HCT116 (cell line): ENCODE measurements around the gene STARD3.

ENCODE experiments used
- MAX ChIP-seq: IDR thresholded peaks from 2 replicates; pipeline ENCODE4 v1.6.1; 2012
- POLR2A ChIP-seq: IDR thresholded peaks from 2 replicates; pipeline ENCODE4 v1.7.0; 2011; ENCODE audit warnings: borderline replicate concordance; ENCODE audit not compliant: insufficient read depth, insufficient read length; ENCODE audit errors: extremely low read depth
- RAD21 ChIP-seq: IDR thresholded peaks from 2 replicates; pipeline ENCODE4 v1.6.1; 2012; ENCODE audit warnings: low read depth, mild to moderate bottlenecking
- TCF7L2 ChIP-seq: IDR thresholded peaks from 2 replicates; pipeline ENCODE4 v1.7.0; 2011; ENCODE audit warnings: borderline replicate concordance, inconsistent platforms; ENCODE audit not compliant: insufficient read depth, insufficient read length; ENCODE audit errors: extremely low read depth
- YY1 ChIP-seq: IDR thresholded peaks from 2 replicates; pipeline ENCODE4 v1.6.1; 2011; ENCODE audit warnings: low read length, low read depth, moderate library complexity, mild to moderate bottlenecking; ENCODE audit not compliant: insufficient replicate concordance; ENCODE audit errors: extremely low read depth
- ZNF274 ChIP-seq: fragments of 200-500 bp; sonication (Bioruptor generic); IDR thresholded peaks from 2 replicates; pipeline ENCODE4 v1.6.1; 2014; ENCODE audit warnings: mild to moderate bottlenecking, low read depth, low read length, inconsistent platforms
- TF ChIP-seq, protein P1 (sequence below), 3 experiments: fragments of 200-600 bp in 1 of 3; sonication (generic) in 1 of 3; IDR thresholded peaks in 2 of 3; conservative IDR thresholded peaks in 1 of 3; 2 replicates each; pipeline ENCODE4 v1.5.1; 2012 to 2017; ENCODE audit warnings: low read depth in 2 of 3, low read length in 2 of 3, antibody characterized with exemption in 1 of 3, borderline replicate concordance in 1 of 3, control low read depth in 1 of 3, mild to moderate bottlenecking in 1 of 3, mixed read lengths in 1 of 3, mixed run types in 1 of 3, moderate library complexity in 1 of 3; ENCODE audit not compliant: insufficient read depth in 1 of 3

DNA sequence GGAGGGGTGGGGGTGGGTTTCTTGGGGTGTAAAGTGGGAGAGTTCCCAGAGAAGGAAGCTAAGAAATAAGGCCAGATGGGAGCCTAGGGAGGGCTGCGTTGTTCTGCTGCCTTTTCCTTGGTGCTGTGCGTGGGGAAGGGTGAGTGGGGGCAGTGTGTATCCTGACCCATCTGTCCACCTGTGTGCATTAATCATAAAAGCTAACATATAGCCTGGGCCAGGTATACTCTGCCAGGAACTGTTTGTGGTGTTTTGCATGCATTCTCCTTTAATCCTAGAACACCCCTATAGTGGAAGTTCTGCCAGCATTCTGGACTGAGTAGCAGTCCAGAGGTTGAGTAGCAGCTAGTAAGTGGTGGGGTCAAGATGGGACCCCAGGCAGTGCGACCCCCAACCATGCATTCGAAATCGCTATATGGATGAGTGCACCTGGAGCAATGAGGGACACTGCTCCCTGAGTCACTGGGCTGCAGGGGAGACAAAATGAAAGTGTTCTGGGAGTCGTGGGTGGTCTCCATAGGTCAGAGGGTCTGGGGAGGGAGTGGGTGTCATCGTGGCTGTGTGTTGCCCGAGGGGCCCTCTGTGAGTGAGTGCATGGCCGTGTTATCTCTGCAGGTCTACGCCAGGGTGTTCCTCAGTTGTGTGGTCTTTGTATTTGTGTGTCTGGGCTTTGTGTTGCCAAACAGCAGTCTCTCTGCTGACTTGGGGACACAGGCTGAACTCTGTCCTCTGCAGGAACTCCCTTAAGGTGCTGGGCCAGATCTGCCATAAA is 64.3 kb downstream of the STARD3 start:
- no peak for TF ChIP-seq POLR2A
- TF ChIP-seq, protein P1, sequence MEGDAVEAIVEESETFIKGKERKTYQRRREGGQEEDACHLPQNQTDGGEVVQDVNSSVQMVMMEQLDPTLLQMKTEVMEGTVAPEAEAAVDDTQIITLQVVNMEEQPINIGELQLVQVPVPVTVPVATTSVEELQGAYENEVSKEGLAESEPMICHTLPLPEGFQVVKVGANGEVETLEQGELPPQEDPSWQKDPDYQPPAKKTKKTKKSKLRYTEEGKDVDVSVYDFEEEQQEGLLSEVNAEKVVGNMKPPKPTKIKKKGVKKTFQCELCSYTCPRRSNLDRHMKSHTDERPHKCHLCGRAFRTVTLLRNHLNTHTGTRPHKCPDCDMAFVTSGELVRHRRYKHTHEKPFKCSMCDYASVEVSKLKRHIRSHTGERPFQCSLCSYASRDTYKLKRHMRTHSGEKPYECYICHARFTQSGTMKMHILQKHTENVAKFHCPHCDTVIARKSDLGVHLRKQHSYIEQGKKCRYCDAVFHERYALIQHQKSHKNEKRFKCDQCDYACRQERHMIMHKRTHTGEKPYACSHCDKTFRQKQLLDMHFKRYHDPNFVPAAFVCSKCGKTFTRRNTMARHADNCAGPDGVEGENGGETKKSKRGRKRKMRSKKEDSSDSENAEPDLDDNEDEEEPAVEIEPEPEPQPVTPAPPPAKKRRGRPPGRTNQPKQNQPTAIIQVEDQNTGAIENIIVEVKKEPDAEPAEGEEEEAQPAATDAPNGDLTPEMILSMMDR (IDR thresholded peaks at IDR 0.05 in 2 of 3, conservative IDR thresholded peaks at IDR 0.05 in 1 of 3; ENCODE audit: borderline replicate concordance in 1 of 3, insufficient read depth in 1 of 3, low read depth in 2 of 3, low read length in 2 of 3), result no peak
- TF ChIP-seq ZNF274, result no peak
- TF ChIP-seq MAX, result no peak
- TF ChIP-seq YY1, result no peak
- no peak for TF ChIP-seq RAD21
- no peak for TF ChIP-seq TCF7L2
